Measurements from ENCODE around the gene AKAP9.

AKAP9 gene

GRCh38 chr7:91999631-92000565 is 59.2 kb downstream of the AKAP9 start:
- H3K4me3 ChIP-seq (ENCODE audit: control insufficient read depth, low read depth, low read length): no peak overlapping the region
- no peak for DNase-seq (ENCODE audit: low read depth)
- no peak for TF ChIP-seq CTCF (IDR thresholded peaks at IDR 0.05; ENCODE audit: control insufficient read depth, insufficient read depth, low read depth, low read length, missing control alignments)

GRCh38 chr7:92002720-92003119 is 62.1 kb downstream of the AKAP9 start:
- no peak for TF ChIP-seq CTCF (IDR thresholded peaks at IDR 0.05; ENCODE audit: control insufficient read depth, insufficient read depth, low read depth, low read length, missing control alignments)
- no peak for DNase-seq (ENCODE audit: low read depth)
- H3K4me3 ChIP-seq (ENCODE audit: control insufficient read depth, low read depth, low read length): no peak overlapping the region

- no peak overlapping the region for H3K4me3 ChIP-seq (ENCODE audit: control insufficient read depth, low read depth, low read length)
- TF ChIP-seq CTCF (IDR thresholded peaks at IDR 0.05; ENCODE audit: control insufficient read depth, insufficient read depth, low read depth, low read length, missing control alignments): no peak
- DNase-seq (ENCODE audit: low read depth): no peak
These were observed 65.4 kb downstream of the AKAP9 start for GRCh38 chr7:92006046-92006445.

- no peak for TF ChIP-seq CTCF (IDR thresholded peaks at IDR 0.05; ENCODE audit: control insufficient read depth, insufficient read depth, low read depth, low read length, missing control alignments)
- no peak for DNase-seq (ENCODE audit: low read depth)
- H3K4me3 ChIP-seq (ENCODE audit: control insufficient read depth, low read depth, low read length): no peak overlapping the region
These were observed 69.6 kb downstream of the AKAP9 start for GRCh38 chr7:92010215-92010614.

- DNase-seq (ENCODE audit: low read depth): no peak
- TF ChIP-seq CTCF (IDR thresholded peaks at IDR 0.05; ENCODE audit: control insufficient read depth, insufficient read depth, low read depth, low read length, missing control alignments): no peak
- no peak overlapping the region for H3K4me3 ChIP-seq (ENCODE audit: control insufficient read depth, low read depth, low read length)
These were observed 72.9 kb downstream of the AKAP9 start for GRCh38 chr7:92013611-92014010.

GRCh38 chr7:92020636-92021035 is 80.0 kb downstream of the AKAP9 start:
- no peak for DNase-seq (ENCODE audit: low read depth)
- no peak overlapping the region for H3K4me3 ChIP-seq (ENCODE audit: control insufficient read depth, low read depth, low read length)
- no peak for TF ChIP-seq CTCF (IDR thresholded peaks at IDR 0.05; ENCODE audit: control insufficient read depth, insufficient read depth, low read depth, low read length, missing control alignments)

Data from AG09309 (cell line).